HEK293 (cell line): Measurements from ENCODE around the gene SBK2.

ENCODE experiments used
- BCL11A ChIP-seq: fragments of 450-650 bp; formaldehyde crosslinking; IDR thresholded peaks from 2 replicates; pipeline ENCODE4 v1.5.1; 2016; ENCODE audit warnings: low read depth, missing biosample characterization, missing genetic modification characterization
- BCL11B ChIP-seq: fragments of 450-650 bp; formaldehyde crosslinking; IDR thresholded peaks from 2 replicates; pipeline ENCODE4 v1.5.1; 2016; ENCODE audit warnings: low read depth, missing biosample characterization, missing genetic modification characterization
- CTCF ChIP-seq: fragments of 450-650 bp; formaldehyde crosslinking; IDR thresholded peaks from 2 replicates; pipeline ENCODE4 v1.5.1; 2016; ENCODE audit warnings: missing biosample characterization, missing genetic modification characterization
- GLI4 ChIP-seq: fragments of 450-650 bp; formaldehyde crosslinking; IDR thresholded peaks from 2 replicates; pipeline ENCODE4 v1.5.1; 2016; ENCODE audit warnings: missing biosample characterization, missing genetic modification characterization
- KLF16 ChIP-seq: fragments of 450-650 bp; formaldehyde crosslinking; IDR thresholded peaks from 2 replicates; pipeline ENCODE4 v1.5.1; 2017; ENCODE audit warnings: missing biosample characterization, missing genetic modification characterization
- PBX3 ChIP-seq: sonication (generic); formaldehyde crosslinking; IDR thresholded peaks from 2 replicates; pipeline ENCODE4 v1.8.1; 2022; ENCODE audit warnings: mild to moderate bottlenecking, moderate library complexity, missing genetic modification reagents
- REPIN1 ChIP-seq: fragments of 450-650 bp; formaldehyde crosslinking; IDR thresholded peaks from 2 replicates; pipeline ENCODE4 v1.5.1; 2017; ENCODE audit warnings: missing biosample characterization, missing genetic modification characterization, low read depth
- ZNF239 ChIP-seq: fragments of 450-650 bp; formaldehyde crosslinking; IDR thresholded peaks from 2 replicates; pipeline ENCODE4 v1.5.1; 2016; ENCODE audit warnings: missing biosample characterization, missing genetic modification characterization
- ZNF24 ChIP-seq: fragments of 450-650 bp; formaldehyde crosslinking; IDR thresholded peaks from 2 replicates; pipeline ENCODE4 v1.5.1; 2016; ENCODE audit warnings: missing biosample characterization, missing genetic modification characterization
- ZNF501 ChIP-seq: fragments of 450-650 bp; formaldehyde crosslinking; IDR thresholded peaks from 2 replicates; pipeline ENCODE4 v1.5.1; 2016; ENCODE audit warnings: missing biosample characterization, missing genetic modification characterization
- ZNF639 ChIP-seq: fragments of 450-650 bp; formaldehyde crosslinking; IDR thresholded peaks from 2 replicates; pipeline ENCODE4 v1.5.1; 2016; ENCODE audit warnings: missing biosample characterization, missing genetic modification characterization

- TF ChIP-seq ZNF501 (tag by site-specific recombination) (no peak), ZNF24 (tag by site-specific recombination) (no peak), ZNF239 (tag by site-specific recombination) (no peak), ZNF639 (tag by site-specific recombination) (no peak), BCL11B (tag by site-specific recombination) (no peak), GLI4 (tag by site-specific recombination) (no peak), KLF16 (no peak), PBX3 (CRISPR knock-in tag) (no peak), REPIN1 (tag by site-specific recombination) (no peak), CTCF (no peak), BCL11A (tag by site-specific recombination) (no peak)
These were observed 50.6 kb downstream of the SBK2 start for GRCh38 chr19:55486043-55486970.
